K562 (cell line): ENCODE data around the gene BPI. TPM values are rescaled to one million over a fixed set of nuclear protein-coding genes. Genes with fewer than 3 reads are reported as not detected.
A peak's percentile ranks its signal among the peaks of the same experiment; 100 is the strongest.

ENCODE experiments used
- ATAC-seq: fragments of 200-7000 bp; cut with Tn5 transposase; 3 replicates; pipeline ENCODE4 v1.9.1; 2020; ENCODE audit warnings: moderate library complexity
- BruUV-seq: library from RNA; stranded (reverse); fragments of 400-500 nt; replicated peaks from 2 replicates; lab custom pipeline; 2021; lab: Mats Ljungman, UMichigan
- CTCF ChIA-PET: fragments of 300-600 bp; formaldehyde crosslinking; extraction: SDS; loops from one replicate; lab custom pipeline; 2021; ENCODE audit warnings: low intra/inter-chr PET ratio; lab: Yijun Ruan, JAX
- POLR2A ChIA-PET: fragments of 300-600, 350-650 bp; sonication (Branson Sonifier 250); formaldehyde crosslinking; extraction: SDS; loops from one replicate; lab custom pipeline; 2021; ENCODE audit warnings: antibody characterized with exemption, inconsistent platforms; lab: Yijun Ruan, JAX
- DNase-seq, 4 experiments: peaks; one replicate each; pipeline versions ENCODE4 v3.0.0 to v3.0.0-alpha.2; 2011 to 2018; ENCODE audit warnings: low spot score in 3 of 4, mixed read lengths in 3 of 4; ENCODE audit errors: extremely low read depth in 1 of 4
- FAIRE-seq: peaks from 2 replicates; lab custom pipeline; 2011; peaks lifted over from hg19 to GRCh38; lab: Jason Lieb, UNC
- H2AFZ ChIP-seq: 2 replicates; pipeline ENCODE4 v1.6.0; 2011; ENCODE audit warnings: low read depth, low read length, control low read depth, inconsistent platforms
- H3K27ac ChIP-seq: fragments of 200-600 bp; 3 replicates; pipeline ENCODE4 v1.8.0; 2011; ENCODE audit warnings: low read depth, mild to moderate bottlenecking, control low read depth, inconsistent platforms, low read length, moderate library complexity, mixed read lengths; ENCODE audit errors: extremely low read depth
- H3K27me3 ChIP-seq, 2 experiments: fragments of 300-600 bp in 1 of 2; 2 replicates in 1 of 2; 3 replicates in 1 of 2; pipeline versions ENCODE4 v1.6.0 to v1.8.0; 2011; ENCODE audit warnings: inconsistent platforms in 2 of 2, low read length in 2 of 2, mild to moderate bottlenecking in 1 of 2, mixed read lengths in 1 of 2, moderate library complexity in 1 of 2; ENCODE audit not compliant: control insufficient read depth in 2 of 2, insufficient read depth in 2 of 2
- H3K36me3 ChIP-seq: fragments of 300-600 bp; 3 replicates; pipeline ENCODE4 v1.8.0; 2011; ENCODE audit warnings: mild to moderate bottlenecking, low read length, inconsistent platforms; ENCODE audit not compliant: control insufficient read depth, insufficient read depth
- H3K4me1 ChIP-seq, 2 experiments: fragments of 200-600 bp in 1 of 2; replicated peaks in 1 of 2; 2 replicates in 1 of 2; 3 replicates in 1 of 2; pipeline versions ENCODE4 v1.5.1 to v1.8.0; 2011; ENCODE audit warnings: inconsistent platforms in 2 of 2, low read length in 2 of 2, mild to moderate bottlenecking in 1 of 2, mixed read lengths in 1 of 2, moderate library complexity in 1 of 2; ENCODE audit not compliant: control insufficient read depth in 2 of 2, insufficient read depth in 2 of 2
- H3K4me2 ChIP-seq: 2 replicates; pipeline ENCODE4 v1.6.1; 2011; ENCODE audit warnings: low read length, control low read depth, inconsistent platforms, mixed read lengths; ENCODE audit not compliant: insufficient read depth
- H3K4me3 ChIP-seq: fragments of 200-600 bp; sonication (generic), shearing (Covaris generic); 2 replicates; pipeline ENCODE4 v1.5.1; 2016; ENCODE audit warnings: control low read depth, inconsistent platforms
- H3K79me2 ChIP-seq: fragments of 200-600 bp; 3 replicates; pipeline ENCODE4 v1.8.0; 2011; ENCODE audit warnings: low read length, inconsistent platforms; ENCODE audit not compliant: control insufficient read depth, insufficient read depth
- H3K9ac ChIP-seq, 2 experiments: 2 replicates each; pipeline versions ENCODE4 v1.6.0 to v1.6.1; 2011; ENCODE audit warnings: low read depth in 2 of 2, low read length in 2 of 2, control low read depth in 1 of 2, inconsistent platforms in 1 of 2, mild to moderate bottlenecking in 1 of 2, mixed read lengths in 1 of 2; ENCODE audit not compliant: insufficient read depth in 1 of 2
- H3K9me1 ChIP-seq: one replicate; pipeline ENCODE4 v1.6.0; 2011; ENCODE audit warnings: inconsistent platforms, mild to moderate bottlenecking, low read length, moderate library complexity; ENCODE audit not compliant: control insufficient read depth, insufficient read depth
- H3K9me3 ChIP-seq: replicated peaks from 2 replicates; pipeline ENCODE4 v1.5.1; 2011; ENCODE audit warnings: low read depth, low read length, inconsistent platforms; ENCODE audit not compliant: control insufficient read depth, insufficient read depth
- H4K20me1 ChIP-seq: replicated peaks from 2 replicates; pipeline ENCODE4 v1.6.1; 2011; ENCODE audit warnings: low read length, inconsistent platforms, mixed read lengths; ENCODE audit not compliant: control insufficient read depth, insufficient read depth
- JUND ChIP-seq, 2 experiments: IDR thresholded peaks; 2 replicates in 1 of 2; 3 replicates in 1 of 2; pipeline ENCODE4 v1.6.1; 2011; ENCODE audit warnings: borderline replicate concordance in 2 of 2, low read depth in 2 of 2, low read length in 2 of 2, improper control_type of control experiment in 1 of 2, missing biosample characterization in 1 of 2, missing genetic modification characterization in 1 of 2, missing genetic modification reagents in 1 of 2
- NCOA1 ChIP-seq: fragments of 450-650 bp; IDR thresholded peaks from 2 replicates; pipeline ENCODE4 v1.6.1; 2016; ENCODE audit warnings: low read depth
- NR3C1 ChIP-seq: sonication (generic); formaldehyde crosslinking; IDR thresholded peaks from 2 replicates; pipeline ENCODE4 v1.8.1; 2022; ENCODE audit warnings: missing genetic modification reagents
- POLR2A ChIP-seq: fragments of 450-650 bp; conservative IDR thresholded peaks from 2 replicates; pipeline ENCODE4 v1.6.1; 2016
- PTBP1 ChIP-seq: fragments of 200-400 bp; formaldehyde crosslinking; IDR thresholded peaks from 2 replicates; pipeline ENCODE4 v1.6.1; 2017; ENCODE audit warnings: low read depth, low read length
- RBM14 ChIP-seq: fragments of 200-400 bp; formaldehyde crosslinking; IDR thresholded peaks from 2 replicates; pipeline ENCODE4 v1.6.1; 2018; ENCODE audit warnings: low read depth, mild to moderate bottlenecking, low read length, moderate library complexity, borderline replicate concordance; ENCODE audit not compliant: insufficient read depth
- WGBS: fragments of 100-300 bp; shearing (Covaris generic); methylation state at CpG from one replicate; pipeline ENCODE4 v1.1.6; 2016; ENCODE audit warnings: low coverage, mixed read lengths; ENCODE audit not compliant: insufficient coverage; ENCODE audit errors: missing lambda C conversion rate; 5-methylcytosine and 5-hydroxymethylcytosine counted together
- in situ Hi-C: fragments of 300-500 bp; cut with MboI; formaldehyde crosslinking; loops from 4 replicates; pipeline ENCODE4 v1.15.0; 2018; ENCODE audit warnings: inconsistent platforms, mixed read lengths
- intact Hi-C: fragments of 100-400 bp; cut with micrococcal nuclease; formaldehyde crosslinking; loops from 2 replicates; pipeline ENCODE4 v1.14.2; 2022
- polyA plus RNA-seq, 8 experiments: library from polyadenylated mRNA; depleted of rRNA in 4 of 8; stranded (reverse) in 5 of 8; unstranded in 3 of 8; fragments of >200 nt; fragmentation: Nextera tagmentation in 2 of 8; fragmentation: Illumina TruSeq in 1 of 8; extraction: Ambion mirVana in 2 of 8; extraction: Trizol in 1 of 8; gene quantifications; 2 replicates each; pipeline versions ENCODE4 v1.2.1 to v1.2.3, GENCODE V29; 2011 to 2014; ENCODE audit warnings: inconsistent platforms in 1 of 8, missing spikeins in 1 of 8
- total RNA-seq, 7 experiments: library from RNA; depleted of rRNA in 6 of 7; stranded (reverse); fragments of >200 nt in 6 of 7; fragmentation: Illumina TruSeq in 2 of 7; extraction: Trizol in 2 of 7; gene quantifications; 2 replicates each; pipeline versions ENCODE4 v1.2.1 to v1.2.3, GENCODE V29; 2011 to 2021; ENCODE audit warnings: low replicate concordance in 1 of 7
- TF ChIP-seq, protein P1 (sequence below): sonication (generic); formaldehyde crosslinking; IDR thresholded peaks from 2 replicates; pipeline ENCODE4 v1.8.0; 2023; ENCODE audit warnings: missing genetic modification reagents, mild to moderate bottlenecking, borderline replicate concordance

BPI gene
- total and polyA plus RNA-seq, 9 of the 15 experiments (the other 6 are each of a cell fraction or from before 2014, with no cell fraction given), result not detected

DNA sequence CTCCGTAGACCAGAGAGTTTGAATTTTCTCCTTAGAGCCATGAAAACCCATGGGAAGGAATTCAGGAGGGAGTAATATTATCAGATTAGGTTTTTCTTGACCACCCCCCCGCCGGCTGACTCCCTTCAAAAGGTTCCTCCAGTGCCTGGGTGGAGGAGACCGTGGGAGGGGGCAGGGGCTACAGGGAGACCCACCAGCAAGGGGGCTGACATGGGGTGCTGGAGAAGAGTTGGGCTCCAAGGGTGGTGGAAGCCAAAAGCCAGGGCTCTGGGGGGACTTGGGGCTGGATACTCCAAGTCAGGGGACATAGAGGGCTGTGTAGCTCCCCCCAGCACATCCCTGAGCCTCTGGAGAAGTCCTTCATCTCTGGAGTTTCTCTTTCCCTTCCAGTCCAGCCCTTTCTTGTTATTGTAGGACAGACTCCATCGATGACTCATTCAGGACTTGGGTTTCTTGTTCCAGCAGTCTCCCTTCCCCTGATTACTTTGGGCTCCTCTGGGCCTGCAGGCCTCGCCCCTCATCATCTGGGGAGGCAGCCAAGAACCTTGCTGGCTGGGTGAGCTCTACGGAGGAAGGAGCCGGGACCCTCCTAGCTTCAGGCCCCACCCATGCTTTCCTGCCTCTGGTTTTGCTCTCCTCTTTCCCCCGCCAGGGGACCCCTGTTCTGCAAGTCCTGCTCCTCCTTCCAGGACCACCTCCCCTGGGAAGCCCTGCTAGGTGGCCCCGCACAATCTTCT lies 32.9 kb upstream of the BPI start:
- no peak for FAIRE-seq
- POLR2A ChIA-PET, result no interaction called here
- CTCF ChIA-PET, result no interaction called here
- no peak overlapping the region for H3K4me3 ChIP-seq
- WGBS, result 0% methylated on average over 10 of the region's 10 CpGs
- no peak for DNase-seq
- H3K4me1 ChIP-seq, result no peaks in the 10 kb centered on the region
- no peaks in the 10 kb centered on the region for H3K9me1 ChIP-seq
- peaks cover 0 to 25% of the 10 kb centered on the region in 2 experiments; a peak in 3 of 5 replicates for H3K27me3 ChIP-seq
- in situ Hi-C loops (no loop called here), intact Hi-C loops (no loop called here)
- no peaks in the 10 kb centered on the region for H3K36me3 ChIP-seq
- no peaks in the 10 kb centered on the region for H3K9me3 ChIP-seq
- no peak overlapping the region for H3K9ac ChIP-seq
- TF ChIP-seq, protein P1, sequence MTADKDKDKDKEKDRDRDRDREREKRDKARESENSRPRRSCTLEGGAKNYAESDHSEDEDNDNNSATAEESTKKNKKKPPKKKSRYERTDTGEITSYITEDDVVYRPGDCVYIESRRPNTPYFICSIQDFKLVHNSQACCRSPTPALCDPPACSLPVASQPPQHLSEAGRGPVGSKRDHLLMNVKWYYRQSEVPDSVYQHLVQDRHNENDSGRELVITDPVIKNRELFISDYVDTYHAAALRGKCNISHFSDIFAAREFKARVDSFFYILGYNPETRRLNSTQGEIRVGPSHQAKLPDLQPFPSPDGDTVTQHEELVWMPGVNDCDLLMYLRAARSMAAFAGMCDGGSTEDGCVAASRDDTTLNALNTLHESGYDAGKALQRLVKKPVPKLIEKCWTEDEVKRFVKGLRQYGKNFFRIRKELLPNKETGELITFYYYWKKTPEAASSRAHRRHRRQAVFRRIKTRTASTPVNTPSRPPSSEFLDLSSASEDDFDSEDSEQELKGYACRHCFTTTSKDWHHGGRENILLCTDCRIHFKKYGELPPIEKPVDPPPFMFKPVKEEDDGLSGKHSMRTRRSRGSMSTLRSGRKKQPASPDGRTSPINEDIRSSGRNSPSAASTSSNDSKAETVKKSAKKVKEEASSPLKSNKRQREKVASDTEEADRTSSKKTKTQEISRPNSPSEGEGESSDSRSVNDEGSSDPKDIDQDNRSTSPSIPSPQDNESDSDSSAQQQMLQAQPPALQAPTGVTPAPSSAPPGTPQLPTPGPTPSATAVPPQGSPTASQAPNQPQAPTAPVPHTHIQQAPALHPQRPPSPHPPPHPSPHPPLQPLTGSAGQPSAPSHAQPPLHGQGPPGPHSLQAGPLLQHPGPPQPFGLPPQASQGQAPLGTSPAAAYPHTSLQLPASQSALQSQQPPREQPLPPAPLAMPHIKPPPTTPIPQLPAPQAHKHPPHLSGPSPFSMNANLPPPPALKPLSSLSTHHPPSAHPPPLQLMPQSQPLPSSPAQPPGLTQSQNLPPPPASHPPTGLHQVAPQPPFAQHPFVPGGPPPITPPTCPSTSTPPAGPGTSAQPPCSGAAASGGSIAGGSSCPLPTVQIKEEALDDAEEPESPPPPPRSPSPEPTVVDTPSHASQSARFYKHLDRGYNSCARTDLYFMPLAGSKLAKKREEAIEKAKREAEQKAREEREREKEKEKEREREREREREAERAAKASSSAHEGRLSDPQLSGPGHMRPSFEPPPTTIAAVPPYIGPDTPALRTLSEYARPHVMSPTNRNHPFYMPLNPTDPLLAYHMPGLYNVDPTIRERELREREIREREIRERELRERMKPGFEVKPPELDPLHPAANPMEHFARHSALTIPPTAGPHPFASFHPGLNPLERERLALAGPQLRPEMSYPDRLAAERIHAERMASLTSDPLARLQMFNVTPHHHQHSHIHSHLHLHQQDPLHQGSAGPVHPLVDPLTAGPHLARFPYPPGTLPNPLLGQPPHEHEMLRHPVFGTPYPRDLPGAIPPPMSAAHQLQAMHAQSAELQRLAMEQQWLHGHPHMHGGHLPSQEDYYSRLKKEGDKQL (CRISPR knock-in tag), result no peak
- no peak for TF ChIP-seq NCOA1
- no peak for TF ChIP-seq POLR2A
- TF ChIP-seq PTBP1, result no peak
- TF ChIP-seq JUND (IDR thresholded peaks at IDR 0.05; ENCODE audit: borderline replicate concordance, low read depth, low read length), result peak; percentile 18; the same call in 1 of the 2 replicates
- TF ChIP-seq JUND (tag; IDR thresholded peaks at IDR 0.05; ENCODE audit: borderline replicate concordance, low read depth, low read length), result no peak
- no peak for TF ChIP-seq RBM14
- no peak for TF ChIP-seq NR3C1 (CRISPR knock-in tag)
- H2AFZ ChIP-seq, result no peak overlapping the region
- H3K4me2 ChIP-seq, result no peak overlapping the region
- no peak for ATAC-seq
- H4K20me1 ChIP-seq, result no peaks in the 10 kb centered on the region
- H3K79me2 ChIP-seq, result no peaks in the 10 kb centered on the region
- BruUV-seq, result no TSS peak
- H3K27ac ChIP-seq, result no peak overlapping the region
